Liver (tissue), 9 donors: Measurements from ENCODE around the gene ARHGDIA. TPM values are rescaled to one million over a fixed set of nuclear protein-coding genes. Genes with fewer than 3 reads are reported as not detected.

ENCODE experiments used
- DNase-seq: peaks from one replicate; pipeline ENCODE4 v3.0.0-alpha.2; 2017; ENCODE audit warnings: low spot score
- H3K27ac ChIP-seq, 2 donors: one replicate each; pipeline ENCODE4 v1.7.0; 2013; ENCODE audit warnings: inconsistent platforms in 2 of 2, low read length in 2 of 2, control low read depth in 1 of 2, low read depth in 1 of 2, mild to moderate bottlenecking in 1 of 2
- H3K27me3 ChIP-seq, 4 donors: one replicate each; pipeline versions ENCODE4 v1.6.1 to v1.7.0; 2013; ENCODE audit warnings: low read length in 3 of 4, inconsistent platforms in 1 of 4, mild to moderate bottlenecking in 1 of 4, moderate library complexity in 1 of 4; ENCODE audit not compliant: control insufficient read depth in 4 of 4, insufficient read depth in 4 of 4
- H3K36me3 ChIP-seq, 4 donors: one replicate each; pipeline versions ENCODE4 v1.6.1 to v1.7.0; 2013; ENCODE audit warnings: low read length in 3 of 4, mild to moderate bottlenecking in 3 of 4, low read depth in 1 of 4, moderate library complexity in 1 of 4; ENCODE audit not compliant: control insufficient read depth in 4 of 4, insufficient read depth in 3 of 4
- H3K4me1 ChIP-seq, 4 donors: one replicate each; pipeline versions ENCODE4 v1.6.1 to v1.7.0; 2013; ENCODE audit warnings: low read length in 3 of 4, mild to moderate bottlenecking in 3 of 4, moderate library complexity in 1 of 4; ENCODE audit not compliant: control insufficient read depth in 4 of 4, insufficient read depth in 4 of 4
- H3K4me3 ChIP-seq, 3 donors: one replicate each; pipeline versions ENCODE4 v1.6.1 to v1.7.0; 2013; ENCODE audit warnings: low read length in 3 of 3, control low read depth in 1 of 3, low read depth in 1 of 3, mild to moderate bottlenecking in 1 of 3
- H3K9ac ChIP-seq, 2 donors: one replicate each; pipeline ENCODE4 v1.7.0; 2013; ENCODE audit warnings: low read length in 2 of 2, mild to moderate bottlenecking in 2 of 2, moderate library complexity in 2 of 2, control low read depth in 1 of 2, low read depth in 1 of 2
- H3K9me3 ChIP-seq, 4 donors: one replicate each; pipeline versions ENCODE4 v1.6.1 to v1.7.0; 2013; ENCODE audit warnings: low read length in 3 of 4; ENCODE audit not compliant: control insufficient read depth in 4 of 4
- ATF3 ChIP-seq: IDR thresholded peaks from 2 replicates; pipeline ENCODE4 v1.6.1; 2016; ENCODE audit warnings: antibody characterized with exemption
- CTCF ChIP-seq: fragments of 150-350 bp; IDR thresholded peaks from 2 replicates; pipeline ENCODE4 v1.5.1; 2017; ENCODE audit warnings: improper control_type of control experiment, low read depth, low read length; ENCODE audit not compliant: missing input control
- EGR1 ChIP-seq, 2 donors: IDR thresholded peaks; 2 replicates each; pipeline ENCODE4 v1.6.1; 2016 to 2018; ENCODE audit warnings: antibody characterized with exemption in 2 of 2, low read depth in 2 of 2
- FOXA1 ChIP-seq: IDR thresholded peaks from 2 replicates; pipeline ENCODE4 v1.6.1; 2016; ENCODE audit warnings: antibody characterized with exemption
- FOXA2 ChIP-seq: IDR thresholded peaks from 2 replicates; pipeline ENCODE4 v1.6.1; 2016; ENCODE audit warnings: antibody characterized with exemption
- GABPA ChIP-seq, 2 donors: IDR thresholded peaks in 1 of 2; conservative IDR thresholded peaks in 1 of 2; 2 replicates each; pipeline ENCODE4 v1.6.1; 2016; ENCODE audit warnings: antibody characterized with exemption in 2 of 2, mild to moderate bottlenecking in 1 of 2, moderate library complexity in 1 of 2
- HNF4A ChIP-seq, 2 donors: conservative IDR thresholded peaks; 2 replicates each; pipeline ENCODE4 v1.6.1; 2016; ENCODE audit warnings: antibody characterized with exemption in 2 of 2, mild to moderate bottlenecking in 2 of 2
- HNF4G ChIP-seq: IDR thresholded peaks from 2 replicates; pipeline ENCODE4 v1.6.1; 2016; ENCODE audit warnings: antibody characterized with exemption
- JUND ChIP-seq, 2 donors: IDR thresholded peaks; 2 replicates each; pipeline ENCODE4 v1.6.1; 2016; ENCODE audit warnings: antibody characterized with exemption in 2 of 2
- NR2F2 ChIP-seq: IDR thresholded peaks from 2 replicates; pipeline ENCODE4 v1.6.1; 2016; ENCODE audit warnings: antibody characterized with exemption
- RAD21 ChIP-seq, 2 donors: IDR thresholded peaks; 2 replicates each; pipeline ENCODE4 v1.6.1; 2016; ENCODE audit warnings: antibody characterized with exemption in 2 of 2, mild to moderate bottlenecking in 2 of 2
- REST ChIP-seq: IDR thresholded peaks from 2 replicates; pipeline ENCODE4 v1.6.1; 2016; ENCODE audit warnings: antibody characterized with exemption, mild to moderate bottlenecking
- RXRA ChIP-seq, 2 donors: IDR thresholded peaks; 2 replicates each; pipeline ENCODE4 v1.6.1; 2017 to 2018; ENCODE audit warnings: antibody characterized with exemption in 2 of 2, mild to moderate bottlenecking in 1 of 2
- SP1 ChIP-seq: IDR thresholded peaks from 2 replicates; pipeline ENCODE4 v1.6.1; 2018; ENCODE audit warnings: antibody characterized with exemption, mild to moderate bottlenecking
- TAF1 ChIP-seq: conservative IDR thresholded peaks from 2 replicates; pipeline ENCODE4 v1.6.1; 2016; ENCODE audit warnings: antibody characterized with exemption, mild to moderate bottlenecking
- YY1 ChIP-seq: IDR thresholded peaks from 2 replicates; pipeline ENCODE4 v1.6.1; 2016; ENCODE audit warnings: antibody characterized with exemption, mild to moderate bottlenecking
- ZBTB33 ChIP-seq: IDR thresholded peaks from 2 replicates; pipeline ENCODE4 v1.6.1; 2016; ENCODE audit warnings: antibody characterized with exemption
- WGBS: extraction: QIAGEN DNeasy Blood & Tissue Kit; methylation state at CpG from one replicate; pipeline ENCODE4 v1.1.7; 2013; 5-methylcytosine and 5-hydroxymethylcytosine counted together
- polyA plus RNA-seq, 2 donors: library from polyadenylated mRNA; stranded (reverse) in 1 of 2; unstranded in 1 of 2; fragments of 200-250 nt in 1 of 2; fragments of >200 nt in 1 of 2; fragmentation: Nextera tagmentation in 1 of 2; extraction: Ambion mirVana in 1 of 2; gene quantifications; one replicate each; pipeline versions ENCODE4 v1.2.1 to v1.2.3, GENCODE V29; 2013 to 2015
- total RNA-seq, 2 donors: library from RNA; depleted of rRNA; stranded (reverse); fragments of >200 nt; gene quantifications; one replicate each; pipeline ENCODE4 v1.2.3, GENCODE V29; 2014
- TF ChIP-seq, protein P1 (sequence below): IDR thresholded peaks from 2 replicates; pipeline ENCODE4 v1.6.1; 2016; ENCODE audit warnings: antibody characterized with exemption
- donor health status: healthy.
- donor health status: healthy.
- donor health status: healthy.
- donor health status: healthy.
- donor health status: healthy.

The ARHGDIA gene
- total and polyA plus RNA-seq, 4 donors: 35.5 to 142 (median 75.3) TPM

DNA sequence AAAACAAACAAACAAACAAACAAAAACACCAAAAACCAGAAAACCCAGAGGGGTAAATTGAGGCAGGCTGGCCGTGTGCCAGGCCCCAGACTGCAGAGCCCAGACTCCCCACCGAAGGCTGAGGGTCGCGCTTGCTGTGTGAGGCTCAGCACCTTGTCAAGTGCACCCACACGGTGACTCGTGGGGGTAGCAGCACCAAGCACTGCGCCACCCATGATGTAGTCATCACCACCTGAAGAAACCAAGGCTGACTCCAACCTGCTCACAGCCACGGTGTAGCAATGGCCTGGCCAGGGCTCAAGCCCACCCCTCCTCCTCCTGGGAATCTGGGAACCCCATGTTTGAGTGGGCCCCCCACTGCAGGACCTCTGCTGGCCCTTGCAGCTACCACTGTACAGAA lies 50.0 kb downstream of the ARHGDIA start:
- H3K9ac ChIP-seq: no peak overlapping the region
- peaks cover 8 to 20% (median 15%) of the 10 kb centered on the region in 4 donors for H3K4me1 ChIP-seq
- no peak overlapping the region for H3K4me3 ChIP-seq
- peak overlapping the region; percentile 77 to 97 for H3K27ac ChIP-seq
- 83% methylated on average over 8 of the region's 8 CpGs for WGBS
- DNase-seq: no peak
- peaks cover 0 to 5% (median 0%) of the 10 kb centered on the region in 4 donors for H3K36me3 ChIP-seq
- no peak for TF ChIP-seq TAF1
- TF ChIP-seq YY1: no peak
- TF ChIP-seq JUND (IDR thresholded peaks at IDR 0.05): no peak
- no peak for TF ChIP-seq HNF4A (conservative IDR thresholded peaks at IDR 0.05)
- no peak for TF ChIP-seq EGR1 (IDR thresholded peaks at IDR 0.05; ENCODE audit: low read depth in 2 of 2)
- TF ChIP-seq CTCF: no peak
- TF ChIP-seq SP1: no peak
- TF ChIP-seq NR2F2: no peak
- TF ChIP-seq HNF4G: no peak
- TF ChIP-seq ATF3: no peak
- TF ChIP-seq REST: no peak
- TF ChIP-seq GABPA (IDR thresholded peaks at IDR 0.05 in 1 of 2, conservative IDR thresholded peaks at IDR 0.05 in 1 of 2): no peak
- TF ChIP-seq RAD21 (IDR thresholded peaks at IDR 0.05): no peak
- TF ChIP-seq RXRA (IDR thresholded peaks at IDR 0.05): no peak
- no peak for TF ChIP-seq FOXA2
- no peak for TF ChIP-seq FOXA1
- TF ChIP-seq ZBTB33: no peak
- TF ChIP-seq, protein P1, sequence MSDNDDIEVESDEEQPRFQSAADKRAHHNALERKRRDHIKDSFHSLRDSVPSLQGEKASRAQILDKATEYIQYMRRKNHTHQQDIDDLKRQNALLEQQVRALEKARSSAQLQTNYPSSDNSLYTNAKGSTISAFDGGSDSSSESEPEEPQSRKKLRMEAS: no peak
- H3K9me3 ChIP-seq: no peaks in the 10 kb centered on the region
- no peaks in the 10 kb centered on the region for H3K27me3 ChIP-seq
